Measurements from ENCODE around the gene SPAG16. TPM values are rescaled to one million over a fixed set of nuclear protein-coding genes. Genes with fewer than 3 reads are reported as not detected.

Gene SPAG16
- total RNA-seq, 1 experiment from 2014 or later: 13.0 TPM

DNA sequence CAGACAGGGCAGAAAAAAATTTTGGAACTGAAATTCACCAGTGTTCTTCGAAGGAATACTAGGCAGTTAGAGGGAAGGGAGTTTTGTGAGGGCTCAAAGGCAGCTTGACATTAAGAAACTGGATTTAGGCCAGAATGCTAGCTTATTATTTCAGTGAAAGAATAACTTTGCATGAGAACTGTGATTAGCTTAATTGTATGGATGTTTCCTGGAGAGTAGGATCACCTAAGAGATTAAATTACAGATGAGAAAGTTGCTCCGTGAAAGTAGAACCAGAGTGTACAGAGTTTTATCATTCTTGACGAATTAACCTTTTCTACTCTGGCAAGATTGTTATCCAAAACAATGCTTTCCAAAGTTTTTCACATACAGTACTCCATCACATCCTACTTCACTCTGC is 6.2 kb downstream of the SPAG16 start:
- intact Hi-C loops (cut with micrococcal nuclease; ENCODE audit: unreplicated experiment): no loop called here
- CTCF ChIA-PET: no interaction called here

DNA sequence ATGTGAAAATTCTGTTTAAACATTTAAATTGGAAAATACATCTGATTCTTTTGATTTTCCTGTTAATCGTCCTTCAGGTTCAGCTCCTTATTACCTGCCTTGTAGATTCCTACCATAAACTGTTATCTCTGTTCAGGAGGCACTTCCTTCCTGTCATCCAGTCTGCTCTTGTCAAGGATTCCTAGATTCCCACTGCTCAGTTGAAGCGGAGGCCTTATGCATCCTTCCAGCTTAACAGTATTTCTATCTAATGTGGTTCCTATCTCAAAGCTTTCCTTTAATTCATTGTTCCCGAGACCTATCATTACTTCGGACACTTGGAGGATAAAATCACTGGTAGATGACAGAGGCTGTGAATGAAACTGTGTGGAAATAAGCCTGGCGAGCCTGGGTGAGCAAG is 12.0 kb downstream of the SPAG16 start:
- Histone ChIP-seq H3K36me3 (ENCODE audit: control insufficient read depth, insufficient read depth, low read length) (peaks cover 2% of the 10 kb centered on the region; the same call in 1 of the 2 replicates), H3K9me3 (ENCODE audit: control insufficient read depth, insufficient read depth, low read depth, low read length) (no peaks in the 10 kb centered on the region), H3K4me3 (ENCODE audit: low read depth in 2 of 2, low read length in 2 of 2) (no peak overlapping the region), H3K4me1 (ENCODE audit: control insufficient read depth, insufficient read depth, low read length) (no peaks in the 10 kb centered on the region), H3K27me3 (ENCODE audit: control insufficient read depth, insufficient read depth, low read length) (no peaks in the 10 kb centered on the region), H3K27ac (ENCODE audit: low read length) (no peak overlapping the region)
- ChIA-PET CTCF (no interaction called here), POLR2A (no interaction called here)
- intact Hi-C loops (cut with micrococcal nuclease; ENCODE audit: unreplicated experiment): no loop called here
- in situ Hi-C loops (cut with HindIII; ENCODE audit: low pct_unique_long_range_greater_than_20kb, low sequenced_read_pairs): no loop called here
- ATAC-seq: no peak
- BruUV-seq (replicated peaks): no TSS peak
- no peak for DNase-seq (ENCODE audit: low read depth, low spot score)
- TF ChIP-seq CTCF (IDR thresholded peaks at IDR 0.05) (no peak), TCF7L2 (IDR thresholded peaks at IDR 0.05; ENCODE audit: low read depth, low read length) (no peak), SIN3A (IDR thresholded peaks at IDR 0.05; ENCODE audit: borderline replicate concordance, insufficient read depth, low read depth, low read length) (no peak), POLR2AphosphoS5 (IDR thresholded peaks at IDR 0.05; ENCODE audit: low read depth, low read length) (no peak)
- TF ChIP-seq, protein P1, sequence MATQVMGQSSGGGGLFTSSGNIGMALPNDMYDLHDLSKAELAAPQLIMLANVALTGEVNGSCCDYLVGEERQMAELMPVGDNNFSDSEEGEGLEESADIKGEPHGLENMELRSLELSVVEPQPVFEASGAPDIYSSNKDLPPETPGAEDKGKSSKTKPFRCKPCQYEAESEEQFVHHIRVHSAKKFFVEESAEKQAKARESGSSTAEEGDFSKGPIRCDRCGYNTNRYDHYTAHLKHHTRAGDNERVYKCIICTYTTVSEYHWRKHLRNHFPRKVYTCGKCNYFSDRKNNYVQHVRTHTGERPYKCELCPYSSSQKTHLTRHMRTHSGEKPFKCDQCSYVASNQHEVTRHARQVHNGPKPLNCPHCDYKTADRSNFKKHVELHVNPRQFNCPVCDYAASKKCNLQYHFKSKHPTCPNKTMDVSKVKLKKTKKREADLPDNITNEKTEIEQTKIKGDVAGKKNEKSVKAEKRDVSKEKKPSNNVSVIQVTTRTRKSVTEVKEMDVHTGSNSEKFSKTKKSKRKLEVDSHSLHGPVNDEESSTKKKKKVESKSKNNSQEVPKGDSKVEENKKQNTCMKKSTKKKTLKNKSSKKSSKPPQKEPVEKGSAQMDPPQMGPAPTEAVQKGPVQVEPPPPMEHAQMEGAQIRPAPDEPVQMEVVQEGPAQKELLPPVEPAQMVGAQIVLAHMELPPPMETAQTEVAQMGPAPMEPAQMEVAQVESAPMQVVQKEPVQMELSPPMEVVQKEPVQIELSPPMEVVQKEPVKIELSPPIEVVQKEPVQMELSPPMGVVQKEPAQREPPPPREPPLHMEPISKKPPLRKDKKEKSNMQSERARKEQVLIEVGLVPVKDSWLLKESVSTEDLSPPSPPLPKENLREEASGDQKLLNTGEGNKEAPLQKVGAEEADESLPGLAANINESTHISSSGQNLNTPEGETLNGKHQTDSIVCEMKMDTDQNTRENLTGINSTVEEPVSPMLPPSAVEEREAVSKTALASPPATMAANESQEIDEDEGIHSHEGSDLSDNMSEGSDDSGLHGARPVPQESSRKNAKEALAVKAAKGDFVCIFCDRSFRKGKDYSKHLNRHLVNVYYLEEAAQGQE (IDR thresholded peaks at IDR 0.05; ENCODE audit: insufficient read depth in 1 of 2, low read depth in 2 of 2, low read length in 1 of 2): no peak

More for the DNA sequence above, 6.2 kb downstream of the SPAG16 start:
- Histone ChIP-seq H3K4me3 (ENCODE audit: low read depth in 2 of 2, low read length in 2 of 2) (no peak overlapping the region), H3K9me3 (ENCODE audit: control insufficient read depth, insufficient read depth, low read depth, low read length) (no peaks in the 10 kb centered on the region), H3K27ac (ENCODE audit: low read length) (no peak overlapping the region), H3K36me3 (ENCODE audit: control insufficient read depth, insufficient read depth, low read length) (no peaks in the 10 kb centered on the region), H3K27me3 (ENCODE audit: control insufficient read depth, insufficient read depth, low read length) (no peaks in the 10 kb centered on the region), H3K4me1 (ENCODE audit: control insufficient read depth, insufficient read depth, low read length) (peaks cover 2% of the 10 kb centered on the region)
- POLR2A ChIA-PET: no interaction called here
- TF ChIP-seq POLR2AphosphoS5 (IDR thresholded peaks at IDR 0.05; ENCODE audit: low read depth, low read length): no peak
- TF ChIP-seq, protein P1 (IDR thresholded peaks at IDR 0.05; ENCODE audit: insufficient read depth in 1 of 2, low read depth in 2 of 2, low read length in 1 of 2): no peak
- BruUV-seq (replicated peaks): no TSS peak
- no peak for DNase-seq (ENCODE audit: low read depth, low spot score)
- in situ Hi-C loops (cut with HindIII; ENCODE audit: low pct_unique_long_range_greater_than_20kb, low sequenced_read_pairs): no loop called here
- ATAC-seq: no peak

Data from Panc1 (cell line).